ENCODE results near the gene WDR55. TPM values are rescaled to one million over a fixed set of nuclear protein-coding genes. Genes with fewer than 3 reads are reported as not detected.

The WDR55 gene
- total and polyA plus RNA-seq, 8 donors, result 13.8 to 51.0 (median 25.0) TPM

- H3K4me3 ChIP-seq, result no peak overlapping the region
- H3K36me3 ChIP-seq, result no peaks in the 10 kb centered on the region
- H3K4me1 ChIP-seq, result peaks cover under 1 to 18% (median 14%) of the 10 kb centered on the region in 4 donors
- TF ChIP-seq POLR2A (IDR thresholded peaks at IDR 0.05) (no peak), POLR2AphosphoS5 (IDR thresholded peaks at IDR 0.05) (no peak), CTCF (IDR thresholded peaks at IDR 0.05) (no peak), EP300 (IDR thresholded peaks at IDR 0.05) (no peak)
- no peak for DNase-seq
- H3K9me3 ChIP-seq, result no peaks in the 10 kb centered on the region
- intact Hi-C loops (cut with DNase I; ENCODE audit: low total_unique reads), result no loop called here
- WGBS, 5 donors, result 78 to 96% (median 90%) methylated on average over 6 of the region's 6 CpGs
- H3K27me3 ChIP-seq, result no peaks in the 10 kb centered on the region
- no peak overlapping the region for H3K27ac ChIP-seq
These were observed 36.7 kb upstream of the WDR55 start for GRCh38 chr5:140627972-140628371.

- DNase-seq, result no peak
- 32 to 83% (median 66%) methylated on average over 1 of the region's 1 CpG for WGBS, 5 donors
- Histone ChIP-seq H3K4me3 (no peak overlapping the region), H3K27ac (no peak overlapping the region), H3K9me3 (no peaks in the 10 kb centered on the region), H3K36me3 (no peaks in the 10 kb centered on the region), H3K27me3 (no peaks in the 10 kb centered on the region), H3K4me1 (peaks cover 7 to 26% (median 20%) of the 10 kb centered on the region in 4 donors)
- TF ChIP-seq POLR2A (IDR thresholded peaks at IDR 0.05), result no peak
- TF ChIP-seq EP300 (IDR thresholded peaks at IDR 0.05), result no peak
- intact Hi-C loops (cut with DNase I; ENCODE audit: low total_unique reads), result no loop called here
These were observed 36.0 kb upstream of the WDR55 start for GRCh38 chr5:140628711-140629110.

GRCh38 chr5:140630292-140631035 is 34.2 kb upstream of the WDR55 start:
- intact Hi-C loops (cut with DNase I; ENCODE audit: low total_unique reads), result loop anchor here (5.0 kb wide), 1 partner anchor 63 kb away; no protein-coding TSS in a partner anchor
- H3K27ac ChIP-seq, result peak overlapping the region in 2 of 5 donors; percentile 70 to 86
- peaks cover 7 to 38% (median 20%) of the 10 kb centered on the region in 4 donors for H3K4me1 ChIP-seq
- H3K27me3 ChIP-seq, result no peaks in the 10 kb centered on the region
- 70 to 81% (median 76%) methylated on average over 2 of the region's 2 CpGs for WGBS, 5 donors
- H3K4me3 ChIP-seq, result peak overlapping the region in 2 of 4 donors; percentile 57 to 63
- no peaks in the 10 kb centered on the region for H3K9me3 ChIP-seq
- TF ChIP-seq POLR2A (IDR thresholded peaks at IDR 0.05) (no peak), EP300 (IDR thresholded peaks at IDR 0.05) (no peak), POLR2AphosphoS5 (IDR thresholded peaks at IDR 0.05) (no peak), CTCF (IDR thresholded peaks at IDR 0.05) (no peak)
- no peaks in the 10 kb centered on the region for H3K36me3 ChIP-seq
- no peak for DNase-seq

- Histone ChIP-seq H3K27me3 (no peaks in the 10 kb centered on the region), H3K4me1 (peaks cover 7 to 38% (median 20%) of the 10 kb centered on the region in 4 donors), H3K36me3 (no peaks in the 10 kb centered on the region), H3K4me3 (peak overlapping the region in 3 of 4 donors; percentile 57 to 63 (median 60)), H3K27ac (peak overlapping the region in 2 of 5 donors; percentile 70 to 86), H3K9me3 (no peaks in the 10 kb centered on the region)
- intact Hi-C loops (cut with DNase I; ENCODE audit: low total_unique reads), result loop anchor here (5.0 kb wide), 1 partner anchor 64 kb away; no protein-coding TSS in a partner anchor
- no peak for DNase-seq
- no peak for TF ChIP-seq EP300 (IDR thresholded peaks at IDR 0.05)
- no peak for TF ChIP-seq POLR2AphosphoS5 (IDR thresholded peaks at IDR 0.05)
- no peak for TF ChIP-seq CTCF (IDR thresholded peaks at IDR 0.05)
- TF ChIP-seq POLR2A (IDR thresholded peaks at IDR 0.05), result no peak
- WGBS, 5 donors, result 82 to 96% (median 91%) methylated on average over 4 of the region's 4 CpGs
These were observed 33.7 kb upstream of the WDR55 start for GRCh38 chr5:140631036-140631417.

All from stomach (tissue), 9 donors.